ENCODE measurements around the gene NRTN.

NRTN gene

DNA sequence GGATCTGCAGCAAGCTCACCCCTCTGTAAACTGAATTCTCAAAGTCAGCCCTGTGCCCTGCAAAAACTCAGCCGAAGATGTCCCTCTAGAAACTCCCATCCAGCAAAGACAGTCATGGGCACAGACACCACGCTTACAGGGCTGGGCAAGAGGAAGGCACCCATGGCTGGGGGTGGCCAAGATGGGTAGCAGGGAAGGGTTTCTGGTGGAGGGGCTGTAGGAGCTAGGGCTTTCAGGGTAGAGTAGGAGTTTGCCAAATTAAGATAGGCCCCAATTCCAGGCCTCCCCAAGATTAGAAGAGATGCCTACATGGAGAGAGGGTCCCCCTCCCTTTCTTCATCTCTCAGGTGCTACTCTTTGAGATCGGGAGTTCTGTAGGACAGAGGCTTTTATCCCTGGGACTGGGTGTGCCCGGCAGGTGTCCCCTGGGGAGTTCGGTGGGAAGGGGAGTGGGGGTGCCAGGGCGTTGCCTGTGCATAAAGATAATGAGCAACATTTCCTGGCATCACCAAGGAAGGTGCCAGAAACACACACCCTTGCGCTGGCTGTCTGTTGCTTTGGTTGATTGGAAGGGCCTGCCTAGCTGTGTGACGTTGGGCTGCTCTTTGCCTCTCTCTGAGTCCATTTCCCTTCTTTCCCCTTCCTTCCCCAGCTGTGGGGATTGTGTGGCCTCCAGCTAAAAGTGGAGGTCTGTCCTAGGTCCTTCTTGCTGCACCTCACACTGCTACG lies 9.4 kb downstream of the NRTN start:
- Histone ChIP-seq H3K9me3 (no peaks in the 10 kb centered on the region), H3K36me3 (no peaks in the 10 kb centered on the region), H3K4me3 (ENCODE audit: low read depth in 1 of 2, low read length in 1 of 2) (no peak overlapping the region), H3K27me3 (peaks cover 6% of the 10 kb centered on the region), H3K4me1 (ENCODE audit: control insufficient read depth in 1 of 2, insufficient read depth in 1 of 2, low read depth in 1 of 2, low read length in 1 of 2) (peaks cover 3 to 5% of the 10 kb centered on the region in 2 experiments), H3K27ac (no peak overlapping the region)
- TF ChIP-seq, protein P1, sequence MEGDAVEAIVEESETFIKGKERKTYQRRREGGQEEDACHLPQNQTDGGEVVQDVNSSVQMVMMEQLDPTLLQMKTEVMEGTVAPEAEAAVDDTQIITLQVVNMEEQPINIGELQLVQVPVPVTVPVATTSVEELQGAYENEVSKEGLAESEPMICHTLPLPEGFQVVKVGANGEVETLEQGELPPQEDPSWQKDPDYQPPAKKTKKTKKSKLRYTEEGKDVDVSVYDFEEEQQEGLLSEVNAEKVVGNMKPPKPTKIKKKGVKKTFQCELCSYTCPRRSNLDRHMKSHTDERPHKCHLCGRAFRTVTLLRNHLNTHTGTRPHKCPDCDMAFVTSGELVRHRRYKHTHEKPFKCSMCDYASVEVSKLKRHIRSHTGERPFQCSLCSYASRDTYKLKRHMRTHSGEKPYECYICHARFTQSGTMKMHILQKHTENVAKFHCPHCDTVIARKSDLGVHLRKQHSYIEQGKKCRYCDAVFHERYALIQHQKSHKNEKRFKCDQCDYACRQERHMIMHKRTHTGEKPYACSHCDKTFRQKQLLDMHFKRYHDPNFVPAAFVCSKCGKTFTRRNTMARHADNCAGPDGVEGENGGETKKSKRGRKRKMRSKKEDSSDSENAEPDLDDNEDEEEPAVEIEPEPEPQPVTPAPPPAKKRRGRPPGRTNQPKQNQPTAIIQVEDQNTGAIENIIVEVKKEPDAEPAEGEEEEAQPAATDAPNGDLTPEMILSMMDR (IDR thresholded peaks at IDR 0.05) = no peak

DNA sequence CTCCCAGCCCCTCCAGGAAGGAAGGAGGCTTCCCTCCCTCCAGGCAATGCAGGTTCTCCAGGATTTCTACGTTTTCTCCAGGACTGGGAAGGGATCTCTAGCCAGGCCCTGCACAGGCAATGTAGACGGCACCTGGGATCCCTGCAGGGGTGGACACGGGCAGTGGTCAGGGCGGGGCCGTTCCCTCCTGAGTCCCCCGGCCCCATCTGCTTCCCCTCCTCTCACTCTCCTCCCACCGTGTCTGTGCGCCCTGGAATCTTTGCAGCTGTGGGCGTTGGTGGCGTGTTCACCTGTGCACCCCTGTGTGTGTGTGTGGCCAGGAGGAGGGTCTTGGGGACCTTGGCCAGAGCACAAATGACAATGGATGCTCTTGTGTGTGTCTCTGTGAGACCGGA lies 10.0 kb downstream of the NRTN start:
- Histone ChIP-seq H3K4me3 (ENCODE audit: low read depth in 1 of 2, low read length in 1 of 2) (no peak overlapping the region), H3K27me3 (peaks cover 6% of the 10 kb centered on the region), H3K9me3 (no peaks in the 10 kb centered on the region), H3K36me3 (no peaks in the 10 kb centered on the region), H3K4me1 (ENCODE audit: control insufficient read depth in 1 of 2, insufficient read depth in 1 of 2, low read depth in 1 of 2, low read length in 1 of 2) (no peaks in the 10 kb centered on the region), H3K27ac (no peak overlapping the region)
- TF ChIP-seq, protein P1 (IDR thresholded peaks at IDR 0.05) = no peak

DNA sequence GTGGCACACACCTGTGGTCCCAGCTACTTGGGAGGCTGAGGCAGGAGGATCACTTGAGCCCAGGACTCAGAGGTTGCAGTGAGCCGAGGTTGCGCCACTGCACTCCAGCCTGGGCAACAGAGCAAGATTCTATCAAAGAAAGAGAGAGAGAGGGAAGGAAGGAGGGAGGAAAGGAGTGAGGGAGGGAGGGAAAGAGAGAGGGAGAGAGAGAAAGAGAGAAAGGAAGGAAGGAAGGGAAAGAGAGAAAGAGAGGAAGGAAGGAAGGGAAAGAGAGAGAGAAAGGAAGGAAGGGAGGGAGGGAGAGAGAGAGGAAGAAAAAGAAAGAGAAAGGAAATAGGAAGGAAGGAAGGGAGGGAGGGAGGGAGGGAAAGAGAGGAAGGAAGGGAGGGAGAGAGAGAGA lies 12.4 kb downstream of the NRTN start:
- no peaks in the 10 kb centered on the region for H3K36me3 ChIP-seq
- H3K9me3 ChIP-seq = no peaks in the 10 kb centered on the region
- H3K27ac ChIP-seq = no peak overlapping the region
- TF ChIP-seq, protein P1 (IDR thresholded peaks at IDR 0.05) = no peak
- H3K4me1 ChIP-seq (ENCODE audit: control insufficient read depth in 1 of 2, insufficient read depth in 1 of 2, low read depth in 1 of 2, low read length in 1 of 2) = no peaks in the 10 kb centered on the region
- peaks cover 6% of the 10 kb centered on the region for H3K27me3 ChIP-seq
- H3K4me3 ChIP-seq (ENCODE audit: low read depth in 1 of 2, low read length in 1 of 2) = no peak overlapping the region

DNA sequence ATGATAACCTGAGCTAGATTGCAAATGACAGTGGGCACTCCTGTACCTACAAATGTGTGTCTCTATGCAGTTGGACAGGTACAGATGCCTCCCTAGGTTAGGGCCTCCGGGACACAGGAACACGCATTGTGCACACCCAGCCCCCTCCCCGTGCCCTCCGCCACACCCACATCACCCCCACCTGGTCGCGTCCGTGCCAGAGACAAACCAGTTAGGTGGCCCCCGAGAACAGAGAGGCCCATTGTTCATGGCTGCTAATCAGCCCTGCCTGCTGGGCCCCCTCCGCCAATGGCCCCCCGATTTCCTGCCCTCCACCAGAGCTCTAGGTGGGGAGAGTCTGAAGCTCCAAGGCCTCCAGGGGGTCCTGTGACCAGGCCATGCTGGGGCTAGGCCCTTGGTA lies 13.7 kb downstream of the NRTN start:
- no peak overlapping the region for H3K27ac ChIP-seq
- no peaks in the 10 kb centered on the region for H3K4me1 ChIP-seq (ENCODE audit: control insufficient read depth in 1 of 2, insufficient read depth in 1 of 2, low read depth in 1 of 2, low read length in 1 of 2)
- TF ChIP-seq, protein P1 (IDR thresholded peaks at IDR 0.05) = no peak
- no peak overlapping the region for H3K4me3 ChIP-seq (ENCODE audit: low read depth in 1 of 2, low read length in 1 of 2)
- H3K36me3 ChIP-seq = no peaks in the 10 kb centered on the region
- H3K9me3 ChIP-seq = no peaks in the 10 kb centered on the region
- peaks cover 10% of the 10 kb centered on the region for H3K27me3 ChIP-seq

DNA sequence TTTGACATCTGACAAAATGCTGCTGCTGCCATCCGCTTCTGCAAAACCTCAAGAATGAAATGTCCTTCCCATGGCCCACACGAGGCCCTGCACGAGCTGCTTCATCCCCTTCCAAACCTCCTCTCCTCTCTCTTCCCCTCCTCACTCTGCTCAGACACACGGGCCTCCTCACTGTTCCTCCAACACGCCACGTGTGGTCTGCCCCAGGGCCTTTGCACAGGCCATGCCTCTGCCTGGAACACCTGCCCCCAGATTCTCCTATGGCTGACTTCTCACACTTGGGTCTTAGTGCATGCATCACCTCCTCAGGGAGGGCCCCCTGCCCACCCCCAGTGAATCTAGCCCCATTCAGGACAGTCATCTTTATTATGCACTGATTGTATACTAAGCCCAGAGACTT lies 15.9 kb downstream of the NRTN start:
- no peaks in the 10 kb centered on the region for H3K36me3 ChIP-seq
- H3K27me3 ChIP-seq = peaks cover 5% of the 10 kb centered on the region
- no peak overlapping the region for H3K4me3 ChIP-seq (ENCODE audit: low read depth in 1 of 2, low read length in 1 of 2)
- TF ChIP-seq, protein P1 (IDR thresholded peaks at IDR 0.05) = no peak
- no peaks in the 10 kb centered on the region for H3K4me1 ChIP-seq (ENCODE audit: control insufficient read depth in 1 of 2, insufficient read depth in 1 of 2, low read depth in 1 of 2, low read length in 1 of 2)
- no peak overlapping the region for H3K27ac ChIP-seq
- no peaks in the 10 kb centered on the region for H3K9me3 ChIP-seq

All from neutrophil (primary cell).